ENCODE measurements around the gene NADSYN1. TPM values are rescaled to one million over a fixed set of nuclear protein-coding genes. Genes with fewer than 3 reads are reported as not detected.
A peak's percentile ranks its signal among the peaks of the same experiment; 100 is the strongest.

Gene NADSYN1
- total RNA-seq, 1 experiment from 2014 or later, result 34.9 TPM

DNA sequence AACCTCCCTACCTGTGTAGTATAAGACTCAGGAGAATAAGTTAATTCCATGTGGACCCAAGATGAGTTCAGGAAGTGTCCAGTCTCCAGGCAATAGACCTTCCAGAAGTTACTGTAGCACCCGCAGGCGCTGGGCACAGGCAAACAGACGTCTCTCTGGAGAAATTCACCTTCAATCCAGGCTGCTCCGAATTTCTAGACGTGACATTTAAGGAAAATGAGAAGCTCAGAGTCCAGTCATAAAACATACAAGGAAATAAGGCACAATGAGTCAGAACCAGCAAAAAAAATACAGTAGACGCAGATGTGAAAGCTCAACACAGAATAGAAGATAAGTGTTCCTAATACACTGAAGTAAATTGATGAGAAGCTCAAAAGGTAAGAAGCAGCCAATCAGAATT, 14.2 kb downstream of the NADSYN1 start:
- Histone ChIP-seq H3K4me3 (ENCODE audit: insufficient read depth, low read depth, low read length) (no peak overlapping the region), H3K36me3 (replicated peaks; ENCODE audit: control insufficient read depth, insufficient read depth, low read length) (no peaks in the 10 kb centered on the region), H3K27me3 (ENCODE audit: control insufficient read depth, insufficient read depth, low read length) (no peaks in the 10 kb centered on the region)
- no peak for DNase-seq

DNA sequence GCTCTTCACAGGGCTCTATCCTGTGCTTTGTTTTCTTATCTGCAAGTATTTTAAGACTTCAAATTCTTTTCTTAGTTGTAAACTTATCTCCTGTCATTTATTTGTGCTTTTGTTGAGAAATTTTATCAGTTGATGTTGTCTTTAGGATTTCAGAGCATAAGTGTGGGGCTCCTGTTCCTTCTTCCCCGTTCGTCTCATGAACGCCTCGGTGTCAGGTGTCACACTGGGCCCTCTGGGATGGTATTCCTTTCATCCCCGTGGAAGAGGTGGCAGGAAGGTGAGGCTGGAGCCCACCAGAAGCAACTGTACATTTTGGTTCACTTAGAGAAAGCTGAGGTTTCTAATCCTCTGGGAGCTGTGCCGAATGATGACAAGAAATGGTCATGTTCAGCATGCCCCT, 17.9 kb downstream of the NADSYN1 start:
- Histone ChIP-seq H3K27me3 (ENCODE audit: control insufficient read depth, insufficient read depth, low read length) (no peaks in the 10 kb centered on the region), H3K4me3 (ENCODE audit: insufficient read depth, low read depth, low read length) (no peak overlapping the region), H3K36me3 (replicated peaks; ENCODE audit: control insufficient read depth, insufficient read depth, low read length) (no peaks in the 10 kb centered on the region; the same call in none of the 2 replicates)
- DNase-seq, result no peak

DNA sequence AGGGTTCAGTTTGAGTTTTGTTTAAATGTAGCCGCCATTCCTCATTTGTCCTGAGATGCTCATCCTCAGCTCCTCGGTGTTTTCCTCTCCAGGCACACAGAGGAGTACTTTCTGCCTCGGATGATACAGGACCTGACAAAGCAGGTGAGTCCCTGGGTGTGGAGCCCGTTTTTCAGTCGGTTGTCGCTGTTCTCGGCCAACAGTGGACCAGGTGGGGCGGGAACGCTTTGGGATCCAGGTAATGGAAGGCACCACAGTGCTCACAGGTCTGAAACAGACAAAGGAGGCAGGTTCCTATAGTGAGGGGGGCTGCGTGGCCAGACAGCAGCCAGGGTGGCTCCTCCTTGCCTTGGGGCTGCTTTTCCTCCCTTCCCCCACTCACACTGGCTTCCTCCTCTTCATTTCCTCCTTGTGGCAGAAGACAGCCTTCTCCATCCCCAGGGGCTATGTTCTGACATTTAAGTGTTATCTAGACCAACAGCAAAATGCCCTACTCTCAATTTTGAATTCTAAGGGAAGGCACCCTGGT, 19.4 kb downstream of the NADSYN1 start:
- H3K36me3 ChIP-seq (replicated peaks; ENCODE audit: control insufficient read depth, insufficient read depth, low read length), result no peaks in the 10 kb centered on the region; the same call in none of the 2 replicates
- DNase-seq, result no peak
- H3K27me3 ChIP-seq (ENCODE audit: control insufficient read depth, insufficient read depth, low read length), result no peaks in the 10 kb centered on the region
- no peak overlapping the region for H3K4me3 ChIP-seq (ENCODE audit: insufficient read depth, low read depth, low read length)

DNA sequence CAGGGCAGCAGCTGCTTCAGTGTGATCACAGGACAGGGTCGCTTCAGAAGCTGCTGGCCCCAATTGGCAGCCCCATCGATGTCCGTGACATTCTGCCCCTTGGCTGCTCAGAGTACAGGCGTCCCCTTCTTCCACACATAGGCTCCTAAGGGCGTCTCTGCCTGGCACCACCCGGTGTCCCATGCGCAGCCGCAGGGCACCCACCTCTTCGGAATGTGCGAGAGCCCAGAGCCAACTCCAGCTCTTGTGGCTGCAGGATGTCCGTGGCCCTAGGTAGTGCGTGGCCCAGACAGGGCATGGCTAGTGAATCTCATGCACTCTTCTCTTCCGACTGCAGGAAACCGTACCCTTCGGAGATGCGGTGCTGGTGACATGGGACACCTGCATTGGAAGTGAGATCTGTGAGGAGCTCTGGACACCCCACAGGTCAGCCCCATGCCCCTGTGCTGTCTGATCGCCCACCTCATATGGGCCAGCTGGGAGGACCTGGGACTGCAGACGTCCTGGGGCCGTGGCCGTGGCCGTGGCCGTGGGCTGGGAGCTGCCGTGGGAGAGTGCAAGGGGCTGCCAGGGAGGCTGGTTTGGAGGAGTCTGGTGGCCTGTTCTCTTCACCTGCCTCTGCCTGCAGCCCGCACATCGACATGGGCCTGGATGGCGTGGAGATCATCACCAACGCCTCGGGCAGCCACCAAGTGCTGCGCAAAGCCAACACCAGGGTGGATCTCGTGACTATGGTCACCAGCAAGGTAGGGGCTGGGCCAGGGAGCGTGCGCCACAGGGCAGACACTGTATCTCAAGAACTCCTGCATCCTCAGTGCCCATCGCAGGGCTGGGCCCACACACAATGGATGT, 20.2 kb downstream of the NADSYN1 start:
- no peak for DNase-seq
- H3K27me3 ChIP-seq (ENCODE audit: control insufficient read depth, insufficient read depth, low read length), result no peaks in the 10 kb centered on the region
- H3K36me3 ChIP-seq (replicated peaks; ENCODE audit: control insufficient read depth, insufficient read depth, low read length), result no peaks in the 10 kb centered on the region; the same call in none of the 2 replicates
- H3K4me3 ChIP-seq (ENCODE audit: insufficient read depth, low read depth, low read length), result no peak overlapping the region

DNA sequence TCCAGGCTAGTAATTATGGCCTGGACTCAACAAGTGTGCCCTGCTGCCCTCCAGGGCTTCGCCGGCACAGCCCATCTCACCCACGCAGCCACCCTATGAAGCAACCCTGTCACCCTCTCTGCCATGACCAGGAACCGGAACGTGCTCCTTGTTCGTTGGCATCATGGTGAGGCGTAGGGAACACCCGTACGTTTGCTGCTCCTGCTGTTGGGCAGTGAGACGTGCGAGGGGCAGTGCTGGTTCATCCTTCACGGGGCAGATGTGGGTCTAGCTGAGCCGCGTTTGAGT, 20.7 kb downstream of the NADSYN1 start:
- DNase-seq, result no peak
- Histone ChIP-seq H3K27me3 (ENCODE audit: control insufficient read depth, insufficient read depth, low read length) (no peaks in the 10 kb centered on the region), H3K4me3 (ENCODE audit: insufficient read depth, low read depth, low read length) (no peak overlapping the region), H3K36me3 (replicated peaks; ENCODE audit: control insufficient read depth, insufficient read depth, low read length) (peaks cover 2% of the 10 kb centered on the region)

DNA sequence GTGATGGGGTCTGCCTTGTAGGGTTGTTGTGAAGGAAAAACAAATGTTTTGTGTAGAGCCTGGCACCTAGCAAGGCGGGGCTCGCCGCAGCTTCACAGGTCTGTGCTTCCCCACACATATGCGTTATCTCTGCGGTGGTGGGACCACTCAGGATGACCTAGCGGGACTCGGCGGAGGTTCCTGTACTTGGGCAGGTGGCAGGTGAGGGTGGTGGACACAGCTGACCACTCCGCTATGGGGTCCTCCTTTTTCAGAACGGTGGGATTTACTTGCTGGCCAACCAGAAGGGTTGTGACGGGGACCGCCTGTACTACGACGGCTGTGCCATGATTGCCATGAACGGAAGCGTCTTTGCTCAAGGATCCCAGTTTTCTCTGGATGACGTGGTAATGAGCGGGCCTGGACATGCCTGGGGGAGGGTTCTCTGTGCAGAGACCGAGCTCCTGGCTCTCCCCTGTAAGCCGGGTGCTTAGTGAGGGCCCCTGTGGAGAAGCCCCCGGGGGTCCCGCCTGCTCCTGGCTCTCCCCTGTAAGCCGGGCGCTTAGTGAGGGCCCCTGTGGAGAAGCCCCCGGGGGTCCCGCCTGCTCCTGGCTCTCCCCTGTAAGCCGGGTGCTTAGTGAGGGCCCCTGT, 21.3 kb downstream of the NADSYN1 start:
- no peaks in the 10 kb centered on the region for H3K27me3 ChIP-seq (ENCODE audit: control insufficient read depth, insufficient read depth, low read length)
- H3K4me3 ChIP-seq (ENCODE audit: insufficient read depth, low read depth, low read length), result no peak overlapping the region
- H3K36me3 ChIP-seq (replicated peaks; ENCODE audit: control insufficient read depth, insufficient read depth, low read length), result peaks cover 2% of the 10 kb centered on the region
- DNase-seq, result no peak

DNA sequence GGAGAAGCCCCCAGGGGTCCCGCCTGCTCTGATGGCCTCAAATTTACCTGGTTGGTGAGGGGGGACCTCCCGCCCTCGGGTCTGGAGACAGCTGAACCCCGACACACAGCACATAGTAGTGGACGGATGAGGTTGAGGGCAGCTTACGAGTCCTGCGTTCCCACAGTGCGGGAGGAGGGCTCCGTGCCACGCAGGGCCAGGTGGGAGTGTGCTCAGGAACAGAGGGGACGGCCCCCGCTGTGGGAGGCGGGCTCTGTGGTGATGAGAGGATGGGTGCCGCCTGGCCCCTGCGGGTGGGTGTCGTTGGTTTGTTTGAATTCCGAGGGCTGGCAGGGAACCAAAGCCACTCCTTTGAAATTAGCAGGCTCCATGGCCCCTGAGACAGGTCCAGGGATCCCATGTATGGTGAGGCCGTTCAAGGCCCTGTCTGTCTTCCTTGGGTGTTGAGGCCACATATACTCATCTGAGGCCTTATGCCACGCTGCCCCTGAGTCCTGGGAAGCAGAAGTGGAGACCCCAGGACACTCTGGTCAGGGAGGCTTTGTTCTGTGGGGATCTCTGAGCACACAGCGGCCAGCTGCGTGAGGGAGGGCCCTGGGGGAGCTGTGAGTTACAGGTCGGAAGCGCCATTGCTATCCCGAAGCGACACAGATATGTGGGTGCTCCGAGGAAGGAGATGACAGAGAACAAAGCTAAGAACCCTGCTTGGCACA, 21.9 kb downstream of the NADSYN1 start:
- peaks cover 2% of the 10 kb centered on the region for H3K36me3 ChIP-seq (replicated peaks; ENCODE audit: control insufficient read depth, insufficient read depth, low read length)

DNA sequence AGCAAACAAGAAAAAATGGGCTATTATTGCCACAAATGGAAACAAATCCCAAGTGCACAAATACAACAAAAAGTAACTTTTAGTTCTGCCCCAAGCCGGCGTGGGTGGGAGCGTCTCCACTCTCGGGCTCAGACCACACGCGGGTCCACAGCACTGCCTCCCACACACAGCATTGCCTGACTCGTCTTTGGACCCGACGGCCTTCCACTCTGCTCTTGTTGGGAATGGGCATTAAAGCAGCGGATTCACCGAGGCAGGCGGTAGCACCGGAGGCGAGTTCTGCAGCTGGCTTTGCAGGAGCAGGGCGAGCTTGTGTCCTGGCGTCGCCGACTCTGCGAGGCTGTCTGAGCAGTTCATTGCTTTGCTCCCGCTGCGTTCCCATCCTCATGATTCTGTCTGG, 23.0 kb downstream of the NADSYN1 start:
- H3K4me3 ChIP-seq (ENCODE audit: insufficient read depth, low read depth, low read length), result no peak overlapping the region
- H3K36me3 ChIP-seq (replicated peaks; ENCODE audit: control insufficient read depth, insufficient read depth, low read length), result peaks cover 2% of the 10 kb centered on the region
- no peaks in the 10 kb centered on the region for H3K27me3 ChIP-seq (ENCODE audit: control insufficient read depth, insufficient read depth, low read length)
- DNase-seq, result no peak

More for the DNA sequence above, 21.9 kb downstream of the NADSYN1 start:
- DNase-seq, result peak; percentile 50
- no peaks in the 10 kb centered on the region for H3K27me3 ChIP-seq (ENCODE audit: control insufficient read depth, insufficient read depth, low read length)
- H3K4me3 ChIP-seq (ENCODE audit: insufficient read depth, low read depth, low read length), result no peak overlapping the region

DNA sequence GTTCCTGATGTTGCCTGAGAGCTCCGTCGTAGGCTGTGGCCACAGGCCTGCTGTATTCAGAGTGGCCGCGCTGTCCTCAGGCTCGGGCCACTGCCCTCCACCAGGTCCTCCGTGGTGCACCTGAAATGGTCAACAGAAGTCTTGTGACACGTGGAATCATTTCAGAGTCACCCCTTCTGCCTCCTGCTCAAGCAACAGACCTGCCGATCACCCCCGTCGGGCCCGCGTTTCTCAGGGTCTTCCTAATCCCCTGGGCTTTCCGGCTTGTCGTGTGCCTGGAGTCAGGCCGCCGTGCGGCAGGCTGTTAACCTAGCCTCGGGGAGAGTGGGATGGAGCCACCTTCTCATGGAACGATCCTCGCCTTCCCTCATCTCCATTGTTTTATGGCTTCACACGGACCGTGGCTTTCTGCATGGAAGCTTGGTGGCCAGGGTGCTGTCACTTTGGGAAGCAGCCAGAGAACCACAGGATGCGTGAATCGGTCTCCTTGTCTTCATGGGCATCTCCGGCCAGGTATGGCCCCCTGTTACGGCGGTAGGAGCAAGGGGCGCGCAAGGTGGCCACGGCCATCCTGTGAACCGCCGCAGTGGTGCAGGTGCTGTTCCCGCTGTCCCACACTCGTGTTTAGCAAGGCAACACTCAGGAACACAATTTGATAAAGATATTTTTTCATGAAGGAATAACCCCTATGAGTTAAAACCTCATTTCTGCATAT, 24.1 kb downstream of the NADSYN1 start:
- H3K4me3 ChIP-seq (ENCODE audit: insufficient read depth, low read depth, low read length), result no peak overlapping the region
- H3K36me3 ChIP-seq (replicated peaks; ENCODE audit: control insufficient read depth, insufficient read depth, low read length), result peaks cover 2% of the 10 kb centered on the region
- peak; percentile 47 for DNase-seq
- no peaks in the 10 kb centered on the region for H3K27me3 ChIP-seq (ENCODE audit: control insufficient read depth, insufficient read depth, low read length)

DNA sequence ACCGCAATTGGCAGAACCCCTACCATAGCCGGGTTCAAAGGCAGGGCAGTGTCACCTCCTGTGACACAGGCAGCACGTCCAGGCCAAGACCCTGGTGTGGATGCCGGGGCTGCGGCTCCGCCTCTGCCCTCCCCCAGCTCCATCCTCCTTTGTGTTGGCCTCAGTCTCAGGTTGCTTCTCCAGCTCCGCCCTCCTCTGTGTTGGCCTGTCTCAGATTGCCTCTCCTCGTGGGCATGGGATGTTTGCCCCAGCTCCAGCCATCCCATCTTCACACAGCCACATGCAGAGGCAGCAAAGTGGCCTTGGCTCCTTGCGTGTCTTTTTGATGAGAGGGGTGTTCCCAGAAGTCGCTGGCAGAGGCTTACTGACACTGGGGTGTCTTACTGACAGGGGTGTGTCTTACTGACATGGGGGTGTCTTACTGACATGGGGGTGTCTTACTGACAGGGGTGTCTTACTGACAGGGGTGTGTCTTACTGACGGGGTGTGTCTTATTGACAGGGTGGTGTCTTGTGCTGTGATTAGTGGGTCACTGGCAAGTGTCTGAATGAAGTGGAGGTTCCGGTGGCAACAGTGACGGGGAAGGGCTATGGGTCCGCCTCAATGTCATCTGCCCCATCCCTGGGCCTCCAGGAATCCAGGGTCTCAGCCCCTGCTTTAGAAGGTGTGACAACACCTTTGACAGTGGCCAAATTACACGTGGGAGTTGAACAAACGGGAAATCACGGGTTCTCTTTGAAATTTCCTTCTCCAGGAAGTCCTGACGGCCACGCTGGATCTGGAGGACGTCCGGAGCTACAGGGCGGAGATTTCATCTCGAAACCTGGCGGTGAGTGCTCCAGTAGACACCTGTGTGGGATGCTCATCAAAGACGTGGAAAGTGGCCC, 24.9 kb downstream of the NADSYN1 start:
- no peak overlapping the region for H3K4me3 ChIP-seq (ENCODE audit: insufficient read depth, low read depth, low read length)
- DNase-seq, result peak; percentile 93
- H3K36me3 ChIP-seq (replicated peaks; ENCODE audit: control insufficient read depth, insufficient read depth, low read length), result peaks cover 2% of the 10 kb centered on the region
- no peaks in the 10 kb centered on the region for H3K27me3 ChIP-seq (ENCODE audit: control insufficient read depth, insufficient read depth, low read length)

DNA sequence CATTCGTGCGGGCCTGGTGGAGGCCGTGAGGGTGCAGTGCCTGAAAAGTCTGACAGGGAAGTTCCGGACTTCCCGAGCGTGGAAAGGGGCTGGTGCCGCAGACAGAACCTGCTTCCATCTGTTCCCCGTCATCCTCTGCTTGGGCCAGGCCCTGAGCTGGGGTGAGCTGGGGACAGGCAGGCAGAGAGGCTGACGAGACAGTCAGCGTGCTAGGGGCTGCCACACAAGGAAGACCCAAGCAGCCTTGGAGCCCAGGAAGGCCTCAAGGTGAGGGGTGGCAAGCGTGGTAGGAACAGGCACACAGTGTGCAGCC, 25.5 kb downstream of the NADSYN1 start:
- no peak for DNase-seq
- peaks cover 3% of the 10 kb centered on the region for H3K36me3 ChIP-seq (replicated peaks; ENCODE audit: control insufficient read depth, insufficient read depth, low read length)
- no peak overlapping the region for H3K4me3 ChIP-seq (ENCODE audit: insufficient read depth, low read depth, low read length)
- no peaks in the 10 kb centered on the region for H3K27me3 ChIP-seq (ENCODE audit: control insufficient read depth, insufficient read depth, low read length)

DNA sequence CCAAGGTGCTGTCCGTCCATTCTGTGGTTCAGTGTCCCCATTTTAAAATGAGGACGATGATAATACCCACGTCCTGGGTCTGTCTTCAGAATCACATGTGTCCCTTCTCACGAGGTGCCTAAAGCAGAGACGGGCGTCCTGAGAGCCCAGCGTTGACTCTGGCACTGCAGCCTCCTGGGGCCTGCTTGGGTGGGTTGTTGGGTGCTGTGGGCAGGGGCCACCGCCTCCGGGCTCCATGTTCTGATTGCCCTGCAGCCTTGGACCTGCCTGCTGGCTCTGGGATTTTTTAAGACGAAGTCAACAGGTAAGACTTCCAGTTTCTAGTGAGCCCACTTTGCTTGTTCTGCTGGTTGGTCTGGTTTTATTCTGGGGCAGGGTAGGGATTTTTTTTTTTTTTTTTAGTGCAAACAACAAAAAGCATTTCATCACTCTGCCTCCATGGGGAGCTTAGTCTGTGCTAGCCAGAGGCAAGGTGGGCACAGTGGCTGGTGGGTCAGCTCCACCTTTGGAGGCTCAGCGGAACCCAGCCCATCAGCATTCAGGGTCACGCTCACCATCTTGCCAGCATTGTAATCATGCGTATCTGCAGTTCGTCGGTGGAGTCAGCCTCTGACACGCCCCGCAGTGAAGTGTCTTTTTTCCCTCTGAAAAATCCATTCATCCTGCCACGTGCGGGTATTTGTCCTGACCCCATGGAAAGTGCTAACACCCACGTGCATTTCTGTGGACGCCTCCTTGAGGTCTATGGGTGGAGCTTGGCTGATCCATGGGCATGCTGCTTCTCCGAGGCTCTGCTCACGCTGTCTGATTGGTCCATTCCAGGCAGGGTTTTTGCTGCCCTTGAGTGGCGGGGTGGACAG, 28.3 kb downstream of the NADSYN1 start:
- H3K27me3 ChIP-seq (ENCODE audit: control insufficient read depth, insufficient read depth, low read length), result no peaks in the 10 kb centered on the region
- peaks cover 6% of the 10 kb centered on the region for H3K36me3 ChIP-seq (replicated peaks; ENCODE audit: control insufficient read depth, insufficient read depth, low read length)
- H3K4me3 ChIP-seq (ENCODE audit: insufficient read depth, low read depth, low read length), result no peak overlapping the region
- no peak for DNase-seq

DNA sequence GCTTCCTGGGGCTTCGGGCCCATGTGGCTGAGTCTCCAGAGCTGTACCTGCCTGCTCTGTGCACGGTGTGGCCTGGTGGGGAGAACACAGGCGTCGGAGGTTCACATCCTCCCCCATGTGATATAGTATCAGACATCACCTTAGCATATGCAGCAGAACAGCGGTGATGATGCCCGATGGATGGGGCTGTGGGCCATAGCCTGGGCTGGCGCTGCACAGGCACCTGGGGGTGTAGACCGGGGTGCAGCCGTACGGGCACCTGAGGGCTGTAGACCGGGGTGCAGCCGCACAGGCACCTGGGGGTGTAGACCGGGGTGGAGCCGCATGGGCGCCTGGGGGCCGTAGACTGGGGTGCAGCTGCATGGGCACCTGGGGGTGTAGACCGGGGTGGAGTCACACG, 29.2 kb downstream of the NADSYN1 start:
- Histone ChIP-seq H3K27me3 (ENCODE audit: control insufficient read depth, insufficient read depth, low read length) (no peaks in the 10 kb centered on the region), H3K36me3 (replicated peaks; ENCODE audit: control insufficient read depth, insufficient read depth, low read length) (peaks cover 6% of the 10 kb centered on the region), H3K4me3 (ENCODE audit: insufficient read depth, low read depth, low read length) (no peak overlapping the region)
- no peak for DNase-seq

Data from H7 (cell line).